ENCODE results near the gene CNOT2.

The CNOT2 gene

DNA sequence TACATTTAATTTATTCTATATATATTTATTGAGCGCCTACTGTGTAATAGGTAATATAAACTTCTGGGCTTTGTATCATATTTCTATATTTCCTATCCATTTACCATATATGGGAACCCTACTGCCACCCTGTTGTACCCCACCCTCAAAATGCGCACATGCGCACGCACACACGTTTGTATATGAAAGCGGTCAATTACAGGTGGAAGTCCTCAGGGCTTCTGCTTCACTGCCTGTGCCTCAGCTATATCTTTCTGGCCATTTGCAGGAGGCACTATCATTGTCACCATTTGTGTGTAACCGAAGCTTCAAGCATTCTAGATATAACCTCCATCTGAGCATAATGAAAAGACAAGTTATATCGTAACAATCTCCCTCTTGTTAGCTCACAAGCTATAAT, 91.5 kb downstream of the CNOT2 start:
- no peak overlapping the region for H3K27ac ChIP-seq
- TF ChIP-seq CTCF (IDR thresholded peaks at IDR 0.05) (no peak), ZFX (IDR thresholded peaks at IDR 0.05; ENCODE audit: borderline replicate concordance) (no peak)

DNA sequence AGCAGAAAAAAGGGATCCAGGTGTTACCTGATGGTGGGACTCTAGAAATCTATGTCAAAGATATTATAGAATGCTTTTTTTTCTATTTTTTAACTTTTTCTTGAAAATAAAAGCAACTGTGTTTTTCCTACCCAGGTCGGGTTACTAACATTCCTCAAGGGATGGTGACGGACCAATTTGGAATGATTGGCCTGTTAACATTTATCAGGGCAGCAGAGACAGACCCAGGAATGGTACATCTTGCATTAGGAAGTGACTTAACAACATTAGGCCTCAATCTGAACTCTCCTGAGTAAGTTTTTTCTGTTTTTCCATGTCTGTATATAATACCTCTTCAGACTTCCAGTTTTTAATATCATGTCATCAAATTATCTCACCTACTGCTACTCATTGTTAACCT, 95.3 kb downstream of the CNOT2 start:
- TF ChIP-seq CTCF (IDR thresholded peaks at IDR 0.05) (no peak), ZFX (IDR thresholded peaks at IDR 0.05; ENCODE audit: borderline replicate concordance) (no peak)
- no peak overlapping the region for H3K27ac ChIP-seq

DNA sequence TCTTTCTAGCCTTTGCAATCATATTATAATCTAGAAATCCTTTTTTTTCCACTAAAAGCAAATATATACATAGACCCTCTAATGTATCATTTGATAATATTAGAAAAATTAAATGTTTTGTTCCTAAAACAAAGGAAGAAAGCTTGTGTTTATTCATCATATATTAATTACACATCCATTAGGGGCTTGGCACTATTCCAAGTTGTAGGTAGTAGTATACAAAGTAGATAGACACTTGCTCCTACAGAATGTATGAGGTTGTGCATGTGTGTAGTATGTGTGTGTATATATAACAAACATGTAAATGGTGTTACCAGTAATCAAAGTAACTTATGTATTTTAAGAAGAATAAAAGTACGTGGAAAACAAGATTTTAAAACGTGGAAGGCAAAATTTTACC, 107.8 kb downstream of the CNOT2 start:
- no peak for TF ChIP-seq ZFX (IDR thresholded peaks at IDR 0.05; ENCODE audit: borderline replicate concordance)
- no peak for TF ChIP-seq CTCF (IDR thresholded peaks at IDR 0.05)
- H3K27ac ChIP-seq, result no peak overlapping the region

GRCh38 chr12:70353780-70354660, 110.8 kb downstream of the CNOT2 start:
- TF ChIP-seq ZFX (IDR thresholded peaks at IDR 0.05; ENCODE audit: borderline replicate concordance), result no peak
- no peak for TF ChIP-seq CTCF (IDR thresholded peaks at IDR 0.05)
- no peak overlapping the region for H3K27ac ChIP-seq

GRCh38 chr12:70354787-70355186, 111.6 kb downstream of the CNOT2 start:
- TF ChIP-seq ZFX (IDR thresholded peaks at IDR 0.05; ENCODE audit: borderline replicate concordance) (no peak), CTCF (IDR thresholded peaks at IDR 0.05) (no peak)
- no peak overlapping the region for H3K27ac ChIP-seq

- no peak for TF ChIP-seq ZFX (IDR thresholded peaks at IDR 0.05; ENCODE audit: borderline replicate concordance)
- TF ChIP-seq CTCF (IDR thresholded peaks at IDR 0.05), result no peak
- no peak overlapping the region for H3K27ac ChIP-seq
Measured at GRCh38 chr12:70355972-70356371, 112.7 kb downstream of the CNOT2 start.

GRCh38 chr12:70359458-70360197, 116.4 kb downstream of the CNOT2 start:
- H3K27ac ChIP-seq, result no peak overlapping the region
- TF ChIP-seq CTCF (IDR thresholded peaks at IDR 0.05), result no peak
- no peak for TF ChIP-seq ZFX (IDR thresholded peaks at IDR 0.05; ENCODE audit: borderline replicate concordance)
